IPS-NIHi7 (cell line): ENCODE measurements around the gene NOS1AP.

Experiments used
- DNase-seq: peaks from one replicate; pipeline ENCODE4 v3.0.0; 2012; ENCODE audit warnings: mixed read lengths; ENCODE audit errors: extremely low spot score

The NOS1AP gene

GRCh38 chr1:162218546-162218945, 149.1 kb downstream of the NOS1AP start:
- no peak for DNase-seq

DNA sequence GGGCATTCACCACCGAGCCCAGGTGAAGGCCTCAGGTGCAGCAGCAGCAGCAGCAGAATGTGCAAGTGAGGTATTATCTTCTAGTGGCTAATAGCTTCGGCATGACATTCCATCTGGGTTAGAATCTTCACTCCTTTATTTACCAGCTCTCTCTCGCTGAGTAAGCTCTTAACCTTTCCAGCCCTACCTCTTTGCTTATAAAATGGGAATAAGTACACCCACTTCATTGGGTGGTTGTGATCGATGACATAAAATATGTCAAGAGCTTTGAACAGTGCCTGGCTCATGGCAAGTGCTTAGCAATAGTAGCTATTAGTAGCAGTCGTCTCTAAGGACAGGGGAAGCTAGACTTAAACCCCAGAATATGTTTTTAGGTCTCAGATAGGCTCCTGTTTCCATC, 149.5 kb downstream of the NOS1AP start:
- no peak for DNase-seq

GRCh38 chr1:162219461-162219860, 150.0 kb downstream of the NOS1AP start:
- no peak for DNase-seq

DNA sequence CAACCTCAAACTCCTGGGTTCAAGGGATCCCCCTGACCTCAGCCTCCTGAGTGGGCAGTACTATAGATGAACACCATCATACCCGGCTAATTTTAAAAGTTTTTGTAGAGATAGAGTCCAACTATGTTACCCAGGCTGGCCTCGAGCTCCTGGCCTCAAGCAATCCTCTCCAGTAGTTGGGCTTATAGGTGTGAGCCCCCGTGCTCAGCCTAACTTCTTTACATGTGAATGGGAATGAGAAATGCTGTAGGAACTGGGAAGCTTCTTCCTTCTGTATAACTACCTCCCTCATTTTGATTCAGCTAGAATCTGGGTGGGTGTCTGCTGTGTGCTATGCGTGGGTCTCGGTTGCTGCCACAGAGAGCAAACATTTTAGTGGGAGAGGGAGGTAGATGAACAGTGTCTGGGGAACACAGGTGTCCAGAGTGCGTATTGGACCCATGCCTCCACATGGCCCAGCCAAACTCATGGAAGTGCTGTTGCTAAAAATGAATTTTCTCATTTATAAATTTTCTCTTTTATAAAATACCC, 150.6 kb downstream of the NOS1AP start:
- DNase-seq = no peak

- DNase-seq = no peak
Observed at GRCh38 chr1:162222014-162222413, 152.5 kb downstream of the NOS1AP start.

DNA sequence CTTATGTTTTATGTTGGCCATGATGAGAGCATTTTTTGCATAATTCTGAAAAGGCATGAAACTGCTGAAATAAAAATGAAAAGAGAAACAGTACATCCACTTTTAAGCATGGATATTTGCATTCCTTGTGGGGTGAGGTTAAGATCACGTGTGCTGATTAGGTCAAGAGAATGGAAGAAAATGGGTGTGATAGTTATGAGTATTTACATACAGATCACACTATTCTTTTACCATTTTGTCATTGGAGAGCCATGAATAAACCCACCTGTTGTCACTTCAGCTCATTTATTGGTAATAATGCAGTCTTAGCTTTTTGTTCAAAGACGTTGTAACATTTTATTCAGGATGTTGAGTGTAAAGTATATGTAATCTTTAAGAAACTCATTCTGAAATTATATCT, 153.2 kb downstream of the NOS1AP start:
- no peak for DNase-seq

DNA sequence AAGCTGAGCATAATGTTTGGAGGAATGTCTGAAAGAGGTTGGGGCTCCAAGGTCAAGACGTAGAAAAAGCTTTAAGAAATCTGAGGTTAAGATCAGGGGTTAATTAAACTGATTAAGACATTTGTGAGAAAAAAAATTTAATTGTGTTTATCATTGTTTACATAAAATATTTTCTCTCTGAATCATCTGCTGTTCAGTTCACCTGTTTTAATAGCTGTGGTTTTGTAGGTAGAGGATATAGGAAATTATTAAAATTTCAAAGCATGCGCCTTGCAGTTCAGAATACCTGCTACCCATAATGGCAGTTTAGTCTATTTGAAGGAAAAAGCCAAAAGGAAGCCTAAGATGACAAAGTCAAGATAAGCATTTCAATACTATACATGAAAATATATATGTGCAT, 154.0 kb downstream of the NOS1AP start:
- DNase-seq = no peak

- DNase-seq = no peak
Observed at GRCh38 chr1:162224267-162224666, 154.8 kb downstream of the NOS1AP start.

GRCh38 chr1:162228586-162228985, 159.1 kb downstream of the NOS1AP start:
- DNase-seq = no peak

- DNase-seq = no peak
Observed at GRCh38 chr1:162229549-162229948, 160.1 kb downstream of the NOS1AP start.

DNA sequence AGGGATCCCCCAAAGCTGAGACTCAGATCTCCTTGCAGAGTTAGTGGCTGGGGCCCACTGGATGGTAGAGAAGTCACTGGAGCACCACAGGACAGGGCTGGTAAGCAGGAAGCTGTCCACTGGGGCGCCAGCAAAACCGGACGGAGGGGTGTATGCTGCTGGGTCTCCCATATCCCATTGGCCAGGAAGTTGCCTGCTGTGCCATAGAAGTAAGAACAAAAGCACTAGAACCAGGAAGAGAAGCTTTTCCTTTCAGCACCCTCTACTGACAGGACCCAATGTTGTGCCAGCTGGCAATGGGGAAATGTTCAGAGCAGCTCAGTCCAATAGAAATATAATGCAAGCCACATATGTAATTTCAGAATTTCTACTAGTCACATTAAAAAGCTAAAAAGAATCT, 160.6 kb downstream of the NOS1AP start:
- peak; percentile 81 for DNase-seq

GRCh38 chr1:162230517-162230916, 161.0 kb downstream of the NOS1AP start:
- no peak for DNase-seq

- no peak for DNase-seq
Observed at GRCh38 chr1:162232034-162232711, 162.7 kb downstream of the NOS1AP start.

DNA sequence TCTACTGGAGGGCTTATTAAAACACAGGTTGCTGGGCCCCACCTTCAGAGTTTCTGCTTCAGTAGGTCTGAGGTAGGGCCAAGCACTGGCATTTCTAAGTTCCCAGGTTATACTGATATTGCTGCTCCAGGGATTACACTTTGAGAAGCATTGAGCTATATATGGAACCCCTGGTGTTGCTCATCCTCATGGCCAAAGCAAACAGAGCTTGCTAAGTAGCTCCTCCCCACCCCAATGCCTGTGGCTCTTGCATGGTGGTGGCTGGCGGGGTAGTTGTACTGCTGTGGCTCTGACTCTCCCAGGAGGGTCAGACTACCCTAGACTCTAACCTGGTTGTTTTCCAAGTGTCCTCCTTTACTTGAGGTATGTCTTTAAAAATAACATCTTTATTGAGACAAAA, 163.6 kb downstream of the NOS1AP start:
- DNase-seq = no peak

DNA sequence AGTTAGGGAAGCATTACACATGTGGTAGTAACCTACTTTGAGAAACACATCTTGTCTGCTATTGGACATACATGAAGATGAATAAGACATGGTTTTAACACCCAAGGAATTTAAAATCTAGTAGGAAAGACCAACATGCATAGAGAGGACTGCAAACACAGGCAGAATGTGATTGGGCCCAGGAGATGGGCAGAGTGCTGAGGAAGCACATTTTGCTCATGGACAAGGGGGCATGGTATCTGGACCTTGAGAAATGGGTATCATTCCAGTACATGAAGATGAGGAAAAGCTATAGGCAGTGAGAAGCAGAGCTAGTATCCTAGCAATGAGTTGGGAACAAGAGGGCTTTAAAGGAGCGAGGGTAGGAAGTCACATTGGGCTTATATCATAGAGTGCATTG, 164.4 kb downstream of the NOS1AP start:
- DNase-seq = no peak

GRCh38 chr1:162234571-162234970, 165.1 kb downstream of the NOS1AP start:
- DNase-seq = no peak

GRCh38 chr1:162235241-162235800, 165.8 kb downstream of the NOS1AP start:
- no peak for DNase-seq

DNA sequence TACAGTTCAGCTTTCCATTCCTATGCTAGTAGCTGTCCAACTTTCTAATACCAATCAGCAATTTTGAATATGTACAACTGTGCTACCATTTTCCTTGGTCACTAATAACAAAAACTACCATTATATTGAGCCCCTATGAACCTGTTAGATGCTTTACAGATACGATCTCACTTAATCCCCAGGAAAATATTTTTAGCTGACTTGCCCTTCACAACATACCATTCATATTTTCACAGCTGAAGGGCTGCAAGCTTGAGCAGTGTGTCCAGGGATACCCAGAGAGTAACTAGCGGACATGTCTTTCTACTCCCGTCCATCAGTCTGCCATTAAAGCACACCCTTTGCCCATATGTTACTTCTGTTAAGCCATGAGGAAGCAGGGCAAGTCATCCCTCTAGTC, 166.7 kb downstream of the NOS1AP start:
- no peak for DNase-seq

- no peak for DNase-seq
Observed at GRCh38 chr1:162236618-162237017, 167.1 kb downstream of the NOS1AP start.

DNA sequence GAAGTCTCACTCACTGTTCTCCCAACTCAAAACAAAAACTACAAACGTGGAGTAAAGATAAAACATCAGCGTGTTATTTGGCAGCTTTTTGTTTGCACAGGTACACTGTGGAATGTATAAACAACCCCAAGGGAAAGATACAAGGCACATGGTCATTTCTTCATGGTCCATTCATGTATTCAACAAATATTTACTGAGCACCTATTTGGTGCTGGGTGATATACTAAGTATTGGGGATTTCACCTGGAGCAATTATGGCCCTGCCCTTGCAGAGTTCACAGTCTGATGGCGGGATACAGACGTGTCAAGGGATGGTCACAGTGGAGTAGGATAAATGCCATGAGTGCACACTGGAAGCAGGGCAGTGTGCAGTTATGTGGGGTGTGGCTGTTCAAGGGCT, 171.1 kb downstream of the NOS1AP start:
- DNase-seq = no peak

GRCh38 chr1:162242804-162243203, 173.3 kb downstream of the NOS1AP start:
- no peak for DNase-seq

GRCh38 chr1:162248854-162249535, 179.5 kb downstream of the NOS1AP start:
- peak; percentile 60 for DNase-seq
